PC-3 (cell line): Measurements from ENCODE around the gene DENND11. TPM values are rescaled to one million over a fixed set of nuclear protein-coding genes. Genes with fewer than 3 reads are reported as not detected.

ENCODE experiments used
- ATAC-seq: fragments of 200-7000 bp; cut with Tn5 transposase; 2 replicates; pipeline ENCODE4 v1.9.1; 2020; ENCODE audit warnings: mild to moderate bottlenecking, moderate library complexity
- BruUV-seq: library from RNA; stranded (reverse); fragments of 400-500 nt; replicated peaks from 2 replicates; lab custom pipeline; 2021; lab: Mats Ljungman, UMichigan
- CTCF ChIA-PET: fragments of 300-600 bp; sonication (Branson Sonifier 250); formaldehyde crosslinking; loops from one replicate; lab custom pipeline; 2022; ENCODE audit warnings: antibody characterized with exemption; lab: Charles Lee
- POLR2A ChIA-PET: fragments of 300-600 bp; sonication (Branson Sonifier 250); formaldehyde crosslinking; loops from one replicate; lab custom pipeline; 2022; ENCODE audit warnings: antibody characterized with exemption; ENCODE audit not compliant: unreplicated experiment; lab: Charles Lee
- DNase-seq: peaks from one replicate; pipeline ENCODE4 v3.0.0-alpha.2; 2015
- H2AFZ ChIP-seq: fragments of 300-600 bp; sonication (generic); 2 replicates; pipeline ENCODE4 v1.6.0; 2016; ENCODE audit warnings: antibody characterized with exemption, low read length
- H3F3A ChIP-seq: fragments of 300-600 bp; sonication (generic); one replicate; pipeline ENCODE4 v1.6.0; 2017; ENCODE audit warnings: antibody characterized with exemption, low read length, control low read depth, mild to moderate bottlenecking; ENCODE audit not compliant: unreplicated experiment
- H3K27ac ChIP-seq: fragments of 300-600 bp; sonication (generic); 2 replicates; pipeline ENCODE4 v1.5.1; 2016; ENCODE audit warnings: mild to moderate bottlenecking, low read length
- H3K27me3 ChIP-seq: fragments of 300-600 bp; sonication (generic); 2 replicates; pipeline ENCODE4 v1.6.1; 2016; ENCODE audit warnings: low read length, mixed read lengths
- H3K36me3 ChIP-seq: fragments of 300-600 bp; sonication (generic); 2 replicates; pipeline ENCODE4 v1.6.1; 2016; ENCODE audit warnings: low read depth, mixed run types, low read length, mixed read lengths
- H3K4me1 ChIP-seq: fragments of 300-600 bp; sonication (generic); 2 replicates; pipeline ENCODE4 v1.5.1; 2016; ENCODE audit warnings: low read length; ENCODE audit not compliant: insufficient read depth
- H3K4me2 ChIP-seq: fragments of 300-600 bp; sonication (generic); 2 replicates; pipeline ENCODE4 v1.6.0; 2016; ENCODE audit warnings: low read length
- H3K4me3 ChIP-seq: fragments of 300-600 bp; sonication (generic); 2 replicates; pipeline ENCODE4 v1.5.1; 2016; ENCODE audit warnings: mild to moderate bottlenecking, low read length, mixed read lengths
- H3K79me2 ChIP-seq: fragments of 300-600 bp; sonication (generic); 2 replicates; pipeline ENCODE4 v1.6.1; 2017; ENCODE audit warnings: low read length, mixed read lengths
- H3K9ac ChIP-seq: fragments of 300-600 bp; sonication (generic); 2 replicates; pipeline ENCODE4 v1.6.0; 2016; ENCODE audit warnings: mild to moderate bottlenecking, low read length
- H3K9me2 ChIP-seq: fragments of 300-600 bp; sonication (generic); replicated peaks from 2 replicates; pipeline ENCODE4 v1.6.1; 2016; ENCODE audit warnings: mixed run types, low read length, mixed read lengths
- H3K9me3 ChIP-seq: fragments of 300-600 bp; sonication (generic); 2 replicates; pipeline ENCODE4 v1.6.1; 2016; ENCODE audit warnings: low read length, mixed read lengths
- H4K20me1 ChIP-seq: fragments of 300-600 bp; sonication (generic); 2 replicates; pipeline ENCODE4 v1.6.1; 2016; ENCODE audit warnings: low read length, mixed read lengths
- EZH2 ChIP-seq: fragments of 300-600 bp; sonication (generic); IDR thresholded peaks from one replicate; pipeline ENCODE4 v1.6.1; 2017; ENCODE audit warnings: antibody characterized with exemption, mild to moderate bottlenecking, low read length; ENCODE audit not compliant: unreplicated experiment
- EZH2phosphoT487 ChIP-seq: fragments of 300-600 bp; sonication (generic); IDR thresholded peaks from 2 replicates; pipeline ENCODE4 v1.6.1; 2018; ENCODE audit warnings: mild to moderate bottlenecking, antibody characterized with exemption, low read length, borderline replicate concordance
- intact Hi-C: fragments of 100-400 bp; cut with micrococcal nuclease; formaldehyde crosslinking; loops from 2 replicates; pipeline ENCODE4 v1.9.0; 2023
- total RNA-seq: library from RNA; depleted of rRNA; stranded (reverse); fragments of >200 nt; gene quantifications from 2 replicates; pipeline ENCODE4 v1.2.3, GENCODE V29; 2014
- TF ChIP-seq, protein P1 (sequence below): fragments of 300-600 bp; sonication (generic); conservative IDR thresholded peaks from 2 replicates; pipeline ENCODE4 v1.5.1; 2017; ENCODE audit warnings: antibody characterized with exemption, low read depth, mild to moderate bottlenecking, low read length

Gene DENND11
- total RNA-seq, 1 experiment from 2014 or later = 6.7 TPM

DNA sequence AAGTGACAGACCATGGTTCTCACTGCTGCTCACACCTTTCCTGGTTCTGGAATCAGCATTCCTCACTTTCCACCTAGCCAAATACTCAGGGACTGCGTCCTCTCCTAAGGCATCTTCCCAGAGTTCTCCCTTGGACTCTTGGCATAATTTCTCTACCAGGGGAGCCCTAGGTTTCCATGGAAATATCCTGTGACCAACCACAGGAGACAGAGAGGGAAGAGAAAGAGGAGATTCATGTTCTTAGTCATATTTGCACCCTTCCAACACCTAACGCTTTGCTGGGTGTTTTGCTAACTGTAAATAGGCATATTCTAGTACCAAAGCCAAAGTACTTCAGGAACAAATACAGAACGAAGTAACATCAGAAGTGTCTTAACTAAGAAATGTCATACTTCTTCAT, 28.6 kb downstream of the DENND11 start:
- H3K4me2 ChIP-seq = no peak overlapping the region
- H3K79me2 ChIP-seq = no peaks in the 10 kb centered on the region
- ChIA-PET POLR2A (no interaction called here), CTCF (no interaction called here)
- H3K4me1 ChIP-seq = peaks cover 27% of the 10 kb centered on the region
- H3K9ac ChIP-seq = no peak overlapping the region
- H3K9me3 ChIP-seq = no peaks in the 10 kb centered on the region
- H3K27me3 ChIP-seq = no peaks in the 10 kb centered on the region
- H2AFZ ChIP-seq = no peak overlapping the region
- H3K27ac ChIP-seq = no peak overlapping the region
- TF ChIP-seq EZH2phosphoT487 = no peak
- TF ChIP-seq, protein P1, sequence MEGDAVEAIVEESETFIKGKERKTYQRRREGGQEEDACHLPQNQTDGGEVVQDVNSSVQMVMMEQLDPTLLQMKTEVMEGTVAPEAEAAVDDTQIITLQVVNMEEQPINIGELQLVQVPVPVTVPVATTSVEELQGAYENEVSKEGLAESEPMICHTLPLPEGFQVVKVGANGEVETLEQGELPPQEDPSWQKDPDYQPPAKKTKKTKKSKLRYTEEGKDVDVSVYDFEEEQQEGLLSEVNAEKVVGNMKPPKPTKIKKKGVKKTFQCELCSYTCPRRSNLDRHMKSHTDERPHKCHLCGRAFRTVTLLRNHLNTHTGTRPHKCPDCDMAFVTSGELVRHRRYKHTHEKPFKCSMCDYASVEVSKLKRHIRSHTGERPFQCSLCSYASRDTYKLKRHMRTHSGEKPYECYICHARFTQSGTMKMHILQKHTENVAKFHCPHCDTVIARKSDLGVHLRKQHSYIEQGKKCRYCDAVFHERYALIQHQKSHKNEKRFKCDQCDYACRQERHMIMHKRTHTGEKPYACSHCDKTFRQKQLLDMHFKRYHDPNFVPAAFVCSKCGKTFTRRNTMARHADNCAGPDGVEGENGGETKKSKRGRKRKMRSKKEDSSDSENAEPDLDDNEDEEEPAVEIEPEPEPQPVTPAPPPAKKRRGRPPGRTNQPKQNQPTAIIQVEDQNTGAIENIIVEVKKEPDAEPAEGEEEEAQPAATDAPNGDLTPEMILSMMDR = no peak
- no peak for TF ChIP-seq EZH2
- no peak overlapping the region for H3K4me3 ChIP-seq
- no TSS peak for BruUV-seq
- no peaks in the 10 kb centered on the region for H4K20me1 ChIP-seq
- no peak for DNase-seq
- no peaks in the 10 kb centered on the region for H3K9me2 ChIP-seq
- no peaks in the 10 kb centered on the region for H3F3A ChIP-seq
- intact Hi-C loops = no loop called here
- ATAC-seq = no peak
- H3K36me3 ChIP-seq = no peaks in the 10 kb centered on the region; the same call in 1 of the 2 replicates

DNA sequence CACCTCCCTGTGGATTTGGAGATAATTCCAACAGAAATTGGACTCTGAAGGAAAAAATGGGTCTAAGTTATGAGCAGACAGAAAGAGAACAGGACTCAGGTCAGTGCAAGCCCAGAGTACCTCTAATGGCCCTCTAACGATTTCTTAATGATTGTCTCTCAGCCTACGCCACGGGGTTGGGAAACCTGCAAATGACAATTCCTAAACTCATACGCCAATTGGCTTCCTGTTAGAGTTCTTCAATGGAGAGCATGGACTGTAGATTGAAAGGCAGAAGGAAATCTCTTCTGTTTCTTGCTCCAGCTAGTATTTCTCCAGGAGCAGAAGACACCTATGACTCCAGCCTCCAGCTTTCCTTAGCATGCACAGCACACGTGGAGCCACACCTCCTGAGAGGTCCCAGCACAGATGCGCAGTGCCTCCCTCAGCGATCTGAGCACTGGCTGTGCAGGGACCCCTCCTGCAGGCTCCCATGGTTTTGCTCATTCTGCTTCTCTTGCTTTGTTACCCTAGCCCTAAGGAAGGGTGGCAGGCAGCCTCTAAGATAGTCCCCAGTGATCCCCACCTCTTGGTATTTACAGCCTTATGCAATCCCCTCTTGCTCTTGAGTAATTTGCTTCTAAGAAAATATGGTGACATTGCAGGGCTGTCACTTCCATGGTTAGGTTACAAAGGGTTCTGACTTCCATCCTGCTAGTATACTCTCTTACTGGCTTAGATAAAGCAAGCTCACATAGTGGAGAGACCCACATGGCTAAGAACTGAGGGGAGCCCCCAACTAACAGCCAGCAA, 30.1 kb downstream of the DENND11 start:
- Histone ChIP-seq H3K79me2 (no peaks in the 10 kb centered on the region), H3K9me2 (no peaks in the 10 kb centered on the region), H3K4me2 (no peak overlapping the region), H3K9me3 (no peaks in the 10 kb centered on the region), H4K20me1 (no peaks in the 10 kb centered on the region), H2AFZ (no peak overlapping the region), H3K4me1 (peaks cover 25% of the 10 kb centered on the region), H3K36me3 (no peaks in the 10 kb centered on the region), H3K27me3 (no peaks in the 10 kb centered on the region), H3F3A (no peaks in the 10 kb centered on the region), H3K4me3 (no peak overlapping the region), H3K27ac (no peak overlapping the region), H3K9ac (no peak overlapping the region)
- TF ChIP-seq EZH2 (no peak), EZH2phosphoT487 (no peak)
- TF ChIP-seq, protein P1 = no peak
- no TSS peak for BruUV-seq
- intact Hi-C loops = no loop called here
- ATAC-seq (no peak), DNase-seq (no peak)
- CTCF ChIA-PET = no interaction called here
- POLR2A ChIA-PET = no interaction called here

DNA sequence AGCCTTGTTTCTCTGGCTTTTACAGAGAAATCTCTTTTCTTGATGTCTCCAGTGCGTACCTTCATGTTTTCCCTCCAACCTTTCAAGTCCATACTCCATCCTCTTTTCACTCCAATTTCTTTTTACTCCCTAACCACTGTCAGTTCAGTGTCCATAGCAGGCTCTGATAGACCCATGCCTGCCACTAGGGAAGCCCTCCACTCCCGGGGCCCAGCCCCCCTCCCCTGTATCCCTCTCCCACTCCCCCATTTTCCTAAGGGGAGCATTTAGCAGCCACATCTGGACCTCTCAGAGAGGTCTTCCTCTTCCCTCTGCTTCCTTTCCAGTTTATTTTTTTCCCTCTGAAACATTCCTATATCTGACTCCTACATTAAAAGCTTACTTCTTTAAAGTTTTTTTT, 33.1 kb downstream of the DENND11 start:
- ChIA-PET POLR2A (no interaction called here), CTCF (no interaction called here)
- Histone ChIP-seq H4K20me1 (no peaks in the 10 kb centered on the region), H3F3A (no peaks in the 10 kb centered on the region), H2AFZ (no peak overlapping the region), H3K27me3 (no peaks in the 10 kb centered on the region), H3K27ac (no peak overlapping the region), H3K79me2 (no peaks in the 10 kb centered on the region), H3K4me2 (no peak overlapping the region), H3K4me1 (peaks cover 3% of the 10 kb centered on the region), H3K36me3 (no peaks in the 10 kb centered on the region), H3K9me3 (no peaks in the 10 kb centered on the region), H3K4me3 (no peak overlapping the region), H3K9ac (no peak overlapping the region), H3K9me2 (no peaks in the 10 kb centered on the region)
- no peak for TF ChIP-seq EZH2
- no peak for TF ChIP-seq EZH2phosphoT487
- TF ChIP-seq, protein P1 = no peak
- ATAC-seq (no peak), DNase-seq (no peak)
- no TSS peak for BruUV-seq
- intact Hi-C loops = no loop called here
